CD4-positive, CD25-positive, alpha-beta regulatory T cell (primary cell): ENCODE results near the gene STAG1. TPM values are rescaled to one million over a fixed set of nuclear protein-coding genes. Genes with fewer than 3 reads are reported as not detected.

Experiments used
- ATAC-seq, 2 donors: fragments of 150-1000 bp; cut with Tn5 transposase; one replicate each; pipeline ENCODE4 v1.10.0; 2021; ENCODE audit warnings: low read depth in 2 of 2, moderate number of reproducible peaks in 2 of 2, moderate library complexity in 1 of 2
- DNase-seq, 3 donors: peaks; one replicate each; pipeline versions ENCODE4 v3.0.0 to v3.0.0-alpha.2; 2012 to 2022; ENCODE audit warnings: mixed read lengths in 1 of 3
- H3K27ac ChIP-seq: one replicate; pipeline ENCODE4 v1.7.0; 2013; ENCODE audit warnings: mild to moderate bottlenecking, low read length; ENCODE audit not compliant: insufficient read depth, poor library complexity, severe bottlenecking
- H3K27me3 ChIP-seq: one replicate; pipeline ENCODE4 v1.7.0; 2013; ENCODE audit warnings: low read length; ENCODE audit not compliant: control insufficient read depth, insufficient read depth
- H3K36me3 ChIP-seq: one replicate; pipeline ENCODE4 v1.7.0; 2013; ENCODE audit warnings: mild to moderate bottlenecking, low read length, moderate library complexity; ENCODE audit not compliant: control insufficient read depth, insufficient read depth
- H3K4me1 ChIP-seq: 2 replicates; pipeline ENCODE4 v1.7.0; 2013; ENCODE audit warnings: mild to moderate bottlenecking, low read length; ENCODE audit not compliant: insufficient read depth, control insufficient read depth, poor library complexity, severe bottlenecking
- H3K4me3 ChIP-seq: one replicate; pipeline ENCODE4 v1.7.0; 2013; ENCODE audit warnings: low read depth, mild to moderate bottlenecking, low read length, moderate library complexity
- H3K9me3 ChIP-seq, 2 experiments: 1 replicate in 1 of 2; 2 replicates in 1 of 2; pipeline ENCODE4 v1.7.0; 2013; ENCODE audit warnings: low read length in 2 of 2, mild to moderate bottlenecking in 1 of 2, moderate library complexity in 1 of 2; ENCODE audit not compliant: control insufficient read depth in 2 of 2
- H3K27ac Mint-ChIP-seq, 3 donors: one replicate each; pipeline ENCODE4 v1.8.0; 2020 to 2022; ENCODE audit warnings: mild to moderate bottlenecking in 3 of 3, mixed read lengths in 3 of 3, moderate library complexity in 2 of 3
- H3K27me3 Mint-ChIP-seq: one replicate; pipeline ENCODE4 v1.8.0; 2022; ENCODE audit warnings: mild to moderate bottlenecking, mixed read lengths
- H3K36me3 Mint-ChIP-seq: one replicate; pipeline ENCODE4 v1.8.0; 2020; ENCODE audit warnings: mixed read lengths
- H3K4me1 Mint-ChIP-seq, 4 donors: one replicate each; pipeline ENCODE4 v1.8.0; 2020 to 2022; ENCODE audit warnings: mixed read lengths in 4 of 4, mild to moderate bottlenecking in 1 of 4
- H3K4me3 Mint-ChIP-seq, 4 donors: one replicate each; pipeline ENCODE4 v1.8.0; 2020 to 2022; ENCODE audit warnings: mild to moderate bottlenecking in 4 of 4, mixed read lengths in 4 of 4, moderate library complexity in 3 of 4
- H3K9me3 Mint-ChIP-seq, 7 donors: one replicate each; pipeline ENCODE4 v1.8.0; 2020 to 2022; ENCODE audit warnings: mixed read lengths in 7 of 7, mild to moderate bottlenecking in 3 of 7, moderate library complexity in 2 of 7
- polyA plus RNA-seq, 4 donors: library from polyadenylated mRNA; unstranded; fragments of 300-500 nt; fragmentation: Illumina TruSeq; gene quantifications; one replicate each; pipeline ENCODE4 v1.2.3, GENCODE V29; 2021
- total RNA-seq: library from RNA; stranded (reverse); gene quantifications from one replicate; pipeline ENCODE4 v1.2.3, GENCODE V29; 2022

Gene STAG1
- total and polyA plus RNA-seq, 5 donors from 2014 or later = 16.0 to 58.6 (median 21.3) TPM

GRCh38 chr3:136432685-136433084 lies 319.5 kb downstream of the STAG1 start:
- no peak overlapping the region for H3K27ac ChIP-seq
- H3K27me3 Mint-ChIP-seq = no peaks in the 10 kb centered on the region
- peaks cover 27% of the 10 kb centered on the region for H3K36me3 Mint-ChIP-seq
- no peak overlapping the region for H3K4me3 Mint-ChIP-seq
- DNase-seq (no peak), ATAC-seq (no peak)
- H3K36me3 ChIP-seq = peaks cover 8% of the 10 kb centered on the region
- H3K27ac Mint-ChIP-seq = no peak overlapping the region
- H3K9me3 Mint-ChIP-seq = no peaks in the 10 kb centered on the region
- no peaks in the 10 kb centered on the region for H3K4me1 ChIP-seq
- H3K9me3 ChIP-seq = no peaks in the 10 kb centered on the region
- no peaks in the 10 kb centered on the region for H3K27me3 ChIP-seq
- H3K4me1 Mint-ChIP-seq = peaks cover 2 to 20% (median 6%) of the 10 kb centered on the region in 4 donors
- H3K4me3 ChIP-seq = no peak overlapping the region

DNA sequence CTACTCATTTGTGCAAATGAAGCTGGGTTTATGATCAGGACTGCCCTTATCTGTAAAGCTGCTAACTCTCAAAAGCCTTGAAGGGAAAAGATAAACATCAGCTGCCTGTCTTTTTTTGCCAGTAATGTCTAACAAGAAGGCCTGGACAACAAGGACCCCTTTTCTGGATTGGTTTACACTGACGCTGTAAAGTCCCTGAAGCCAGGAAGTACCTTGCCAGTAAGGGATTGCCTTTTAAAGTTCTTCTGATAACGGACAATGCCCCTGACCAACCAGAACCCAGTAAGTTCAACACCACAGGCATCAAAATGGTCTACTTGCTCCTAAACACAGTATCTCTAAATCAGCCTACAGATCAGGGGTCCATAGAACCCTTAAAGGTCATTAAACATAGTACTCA lies 324.0 kb downstream of the STAG1 start:
- no peaks in the 10 kb centered on the region for H3K27me3 ChIP-seq
- no peaks in the 10 kb centered on the region for H3K4me1 ChIP-seq
- Mint-ChIP-seq H3K4me3 (no peak overlapping the region), H3K4me1 (peaks cover 0 to 10% (median 1%) of the 10 kb centered on the region in 4 donors), H3K27ac (peak overlapping the region in 2 of 3 donors; percentile 5 to 41), H3K36me3 (peaks cover 24% of the 10 kb centered on the region), H3K9me3 (no peaks in the 10 kb centered on the region), H3K27me3 (no peaks in the 10 kb centered on the region)
- no peaks in the 10 kb centered on the region for H3K9me3 ChIP-seq
- no peak overlapping the region for H3K27ac ChIP-seq
- DNase-seq (no peak), ATAC-seq (no peak)
- peaks cover 8% of the 10 kb centered on the region for H3K36me3 ChIP-seq
- H3K4me3 ChIP-seq = no peak overlapping the region

DNA sequence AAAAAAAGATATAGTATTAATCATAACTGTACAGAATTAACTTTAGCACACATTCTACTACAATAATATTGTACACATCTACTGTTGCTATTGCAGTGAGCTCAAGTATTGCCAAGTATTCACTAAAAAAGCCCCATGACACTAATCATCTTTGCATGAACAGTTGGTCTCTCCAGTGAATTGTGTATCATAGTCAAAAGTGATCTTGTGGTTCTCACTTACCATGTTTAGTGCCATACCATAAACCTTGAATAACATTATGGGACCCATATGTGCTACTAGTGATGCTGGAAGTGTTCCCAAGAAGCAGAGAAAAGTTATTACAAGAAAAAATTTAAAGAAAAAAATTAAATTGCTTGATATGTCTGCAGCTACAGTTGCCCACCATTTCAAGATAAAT lies 324.9 kb downstream of the STAG1 start:
- no peaks in the 10 kb centered on the region for H3K4me1 ChIP-seq
- no peaks in the 10 kb centered on the region for H3K9me3 ChIP-seq
- DNase-seq = no peak
- H3K36me3 ChIP-seq = peaks cover 3% of the 10 kb centered on the region
- Mint-ChIP-seq H3K36me3 (peaks cover 20% of the 10 kb centered on the region), H3K4me1 (peaks cover 0 to 10% (median 1%) of the 10 kb centered on the region in 4 donors), H3K4me3 (no peak overlapping the region), H3K27me3 (no peaks in the 10 kb centered on the region), H3K9me3 (no peaks in the 10 kb centered on the region), H3K27ac (no peak overlapping the region)
- no peaks in the 10 kb centered on the region for H3K27me3 ChIP-seq
- no peak for ATAC-seq
- H3K27ac ChIP-seq = no peak overlapping the region
- H3K4me3 ChIP-seq = no peak overlapping the region

DNA sequence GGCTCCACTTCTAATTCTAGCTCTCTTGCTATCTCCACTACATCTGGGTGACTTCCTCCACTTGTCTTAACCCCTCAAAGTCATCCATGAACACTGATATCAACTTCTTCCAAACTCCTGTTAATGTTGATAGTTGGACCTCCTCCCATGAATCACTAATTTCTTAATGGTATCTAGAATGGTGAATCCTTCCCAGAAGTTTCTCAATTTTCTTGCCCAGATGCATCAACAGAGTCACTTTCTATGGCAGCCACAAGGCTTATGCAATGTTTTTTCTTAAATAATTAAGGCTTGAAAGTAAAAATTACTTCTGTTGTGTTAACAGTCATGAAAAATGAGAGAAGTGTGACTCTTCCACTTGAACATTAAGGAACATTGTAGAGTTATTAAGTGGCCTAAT lies 337.7 kb downstream of the STAG1 start:
- no peak for ATAC-seq
- H3K27me3 Mint-ChIP-seq = no peaks in the 10 kb centered on the region

GRCh38 chr3:136412307-136412706 lies 339.9 kb downstream of the STAG1 start:
- Histone ChIP-seq H3K9me3 (no peaks in the 10 kb centered on the region), H3K27me3 (no peaks in the 10 kb centered on the region), H3K27ac (no peak overlapping the region), H3K4me1 (no peaks in the 10 kb centered on the region), H3K36me3 (peaks cover 13% of the 10 kb centered on the region), H3K4me3 (no peak overlapping the region)
- no peaks in the 10 kb centered on the region for H3K27me3 Mint-ChIP-seq
- ATAC-seq (no peak), DNase-seq (no peak)
- H3K4me1 Mint-ChIP-seq = peaks cover 0 to 9% (median 4%) of the 10 kb centered on the region in 4 donors
- H3K9me3 Mint-ChIP-seq = no peaks in the 10 kb centered on the region
- peaks cover 44% of the 10 kb centered on the region for H3K36me3 Mint-ChIP-seq
- H3K4me3 Mint-ChIP-seq = no peak overlapping the region
- peak overlapping the region in 1 of 3 donors; percentile 47 for H3K27ac Mint-ChIP-seq

More for the DNA sequence above, 337.7 kb downstream of the STAG1 start:
- Mint-ChIP-seq H3K4me3 (no peak overlapping the region), H3K36me3 (peaks cover 46% of the 10 kb centered on the region), H3K9me3 (no peaks in the 10 kb centered on the region), H3K27ac (peak overlapping the region in 1 of 3 donors; percentile 35), H3K4me1 (peaks cover 0 to 9% (median 1%) of the 10 kb centered on the region in 4 donors)
- no peaks in the 10 kb centered on the region for H3K27me3 ChIP-seq
- DNase-seq = no peak
- H3K4me1 ChIP-seq = no peaks in the 10 kb centered on the region
- no peak overlapping the region for H3K27ac ChIP-seq
- no peaks in the 10 kb centered on the region for H3K9me3 ChIP-seq
- H3K4me3 ChIP-seq = no peak overlapping the region
- peaks cover 24% of the 10 kb centered on the region for H3K36me3 ChIP-seq

GRCh38 chr3:136409549-136409948 lies 342.6 kb downstream of the STAG1 start:
- Histone ChIP-seq H3K4me1 (no peaks in the 10 kb centered on the region), H3K27me3 (no peaks in the 10 kb centered on the region), H3K27ac (no peak overlapping the region), H3K9me3 (no peaks in the 10 kb centered on the region), H3K36me3 (peaks cover 11% of the 10 kb centered on the region), H3K4me3 (no peak overlapping the region)
- H3K4me3 Mint-ChIP-seq = no peak overlapping the region
- no peaks in the 10 kb centered on the region for H3K27me3 Mint-ChIP-seq
- DNase-seq (no peak), ATAC-seq (no peak)
- peaks cover 31% of the 10 kb centered on the region for H3K36me3 Mint-ChIP-seq
- peaks cover 0 to 6% (median 2%) of the 10 kb centered on the region in 4 donors for H3K4me1 Mint-ChIP-seq
- H3K27ac Mint-ChIP-seq = no peak overlapping the region
- no peaks in the 10 kb centered on the region for H3K9me3 Mint-ChIP-seq

- ATAC-seq = no peak
- H3K4me3 Mint-ChIP-seq = no peak overlapping the region
Measured at GRCh38 chr3:136404056-136404455, 348.1 kb downstream of the STAG1 start.

DNA sequence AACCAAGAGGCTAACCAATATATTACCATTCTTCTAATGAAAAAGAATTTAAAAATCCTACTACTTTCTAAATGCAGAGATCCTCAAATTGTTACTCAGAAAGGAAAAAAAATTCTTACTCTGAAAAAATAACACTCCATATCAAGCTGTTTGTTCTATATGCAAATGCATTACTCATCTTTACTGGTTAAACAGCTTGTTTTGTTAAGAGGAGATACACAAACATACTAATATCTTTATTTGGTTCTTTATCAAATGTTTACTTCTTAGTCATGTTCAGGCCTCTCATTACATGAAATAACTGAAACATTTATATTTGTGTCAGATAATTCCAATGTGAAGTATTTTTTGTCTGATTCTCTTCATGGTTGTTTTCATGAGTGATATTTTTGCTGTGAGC lies 355.3 kb downstream of the STAG1 start:
- H3K4me1 Mint-ChIP-seq = peaks cover 0 to 11% (median 1%) of the 10 kb centered on the region in 4 donors
- H3K4me3 Mint-ChIP-seq = no peak overlapping the region
- no peaks in the 10 kb centered on the region for H3K9me3 Mint-ChIP-seq
- Histone ChIP-seq H3K27me3 (no peaks in the 10 kb centered on the region), H3K4me3 (no peak overlapping the region), H3K27ac (no peak overlapping the region), H3K9me3 (no peaks in the 10 kb centered on the region), H3K4me1 (no peaks in the 10 kb centered on the region), H3K36me3 (no peaks in the 10 kb centered on the region)
- ATAC-seq (no peak), DNase-seq (no peak)
- H3K27me3 Mint-ChIP-seq = no peaks in the 10 kb centered on the region
- peaks cover 11% of the 10 kb centered on the region for H3K36me3 Mint-ChIP-seq
- H3K27ac Mint-ChIP-seq = peak overlapping the region in 1 of 3 donors; percentile 78

More at GRCh38 chr3:136404056-136404455, 348.1 kb downstream of the STAG1 start:
- Histone ChIP-seq H3K27ac (no peak overlapping the region), H3K4me3 (no peak overlapping the region), H3K27me3 (no peaks in the 10 kb centered on the region), H3K9me3 (no peaks in the 10 kb centered on the region), H3K4me1 (no peaks in the 10 kb centered on the region), H3K36me3 (peaks cover 4% of the 10 kb centered on the region)
- Mint-ChIP-seq H3K9me3 (no peaks in the 10 kb centered on the region), H3K27me3 (no peaks in the 10 kb centered on the region), H3K27ac (no peak overlapping the region), H3K4me1 (peaks cover 0 to 10% (median 0%) of the 10 kb centered on the region in 4 donors), H3K36me3 (peaks cover 16% of the 10 kb centered on the region)
- no peak for DNase-seq
